ENCODE data around the gene IQSEC3.
"Not testable (repeated sequence)": the region's sequence is repeated elsewhere in the genome, so short reads cannot be mapped to it uniquely, and the experiment has no call there.

IQSEC3 gene

DNA sequence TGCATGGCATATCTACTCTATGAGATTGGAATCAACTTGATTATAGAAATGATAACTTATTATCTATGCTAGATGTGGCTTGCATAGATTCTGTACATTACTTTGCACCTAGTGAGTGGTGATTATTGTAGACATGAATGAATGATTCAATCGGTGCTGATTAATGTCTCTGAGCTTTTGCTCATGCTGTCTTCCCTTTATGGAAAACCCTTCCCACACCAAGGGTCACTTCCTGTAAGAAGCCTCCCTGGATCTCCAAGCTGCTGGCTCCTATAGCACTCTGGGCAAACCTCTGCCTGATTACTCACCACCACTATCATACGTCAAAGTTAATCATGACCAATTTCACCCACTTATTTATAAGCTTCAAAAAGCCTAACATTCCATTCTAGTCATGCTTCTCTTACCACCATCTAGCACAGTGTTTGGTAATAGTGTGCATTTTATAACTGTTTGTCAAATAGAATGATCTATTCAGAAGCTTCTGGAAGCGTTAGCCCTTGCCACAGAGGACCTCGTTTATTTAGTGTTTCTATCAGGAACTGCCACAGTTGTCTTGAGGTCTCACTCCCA, 990 bp upstream of the IQSEC3 start:
- H3K36me3 Mint-ChIP-seq (ENCODE audit: low read depth); H3K4me3 Mint-ChIP-seq; H3K27ac Mint-ChIP-seq; H3K9me3 Mint-ChIP-seq; H3K4me1 Mint-ChIP-seq (ENCODE audit: low read depth); H3K27me3 Mint-ChIP-seq (ENCODE audit: low read depth): not testable (repeated sequence)

DNA sequence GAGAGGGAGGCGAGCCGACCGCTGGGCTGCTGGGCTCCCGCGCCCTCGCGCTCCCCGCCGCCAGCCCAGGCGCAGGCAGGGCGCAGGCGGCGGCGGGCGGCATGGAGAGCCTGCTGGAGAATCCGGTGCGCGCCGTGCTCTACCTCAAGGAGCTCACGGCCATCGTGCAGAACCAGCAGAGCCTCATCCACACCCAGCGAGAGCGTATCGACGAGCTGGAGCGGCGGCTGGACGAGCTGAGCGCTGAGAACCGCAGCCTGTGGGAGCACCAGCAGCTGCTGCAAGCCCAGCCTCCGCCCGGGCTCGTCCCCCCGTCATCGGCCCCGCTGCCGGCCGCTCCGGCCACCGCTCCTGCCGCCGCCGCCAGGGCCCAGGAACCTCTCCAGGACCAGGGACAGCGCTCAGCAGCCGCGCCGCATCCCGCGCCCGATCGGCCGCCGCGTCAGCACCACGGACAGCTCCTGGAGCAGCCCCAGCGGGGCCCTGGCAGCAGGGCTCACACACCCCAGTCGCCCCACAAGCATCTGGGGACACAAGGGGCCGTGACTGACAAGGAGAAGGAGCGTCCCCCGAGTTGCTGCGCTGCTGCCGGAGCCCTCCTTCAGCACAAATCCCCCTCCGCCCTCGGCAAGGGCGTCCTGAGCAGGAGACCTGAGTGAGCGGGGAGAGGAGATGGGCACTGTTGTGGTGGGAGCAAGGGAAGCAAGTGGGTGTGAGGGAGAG, 376 bp downstream of the IQSEC3 start:
- H3K36me3 Mint-ChIP-seq (ENCODE audit: low read depth); H3K4me1 Mint-ChIP-seq (ENCODE audit: low read depth); H3K27ac Mint-ChIP-seq; H3K4me3 Mint-ChIP-seq; H3K9me3 Mint-ChIP-seq: not testable (repeated sequence)
- peaks cover 13% of the 10 kb centered on the region for H3K27me3 Mint-ChIP-seq (ENCODE audit: low read depth)

GRCh38 chr12:69677-70076, 3.1 kb downstream of the IQSEC3 start:
- H3K9me3 Mint-ChIP-seq; H3K4me3 Mint-ChIP-seq; H3K27ac Mint-ChIP-seq; H3K36me3 Mint-ChIP-seq (ENCODE audit: low read depth); H3K4me1 Mint-ChIP-seq (ENCODE audit: low read depth): not testable (repeated sequence)
- peaks cover 14% of the 10 kb centered on the region for H3K27me3 Mint-ChIP-seq (ENCODE audit: low read depth)

- not testable (repeated sequence) for H3K4me3 Mint-ChIP-seq; H3K27ac Mint-ChIP-seq; H3K9me3 Mint-ChIP-seq; H3K27me3 Mint-ChIP-seq (ENCODE audit: low read depth); H3K36me3 Mint-ChIP-seq (ENCODE audit: low read depth); H3K4me1 Mint-ChIP-seq (ENCODE audit: low read depth)
These were observed 4.0 kb downstream of the IQSEC3 start for GRCh38 chr12:70541-70940.

DNA sequence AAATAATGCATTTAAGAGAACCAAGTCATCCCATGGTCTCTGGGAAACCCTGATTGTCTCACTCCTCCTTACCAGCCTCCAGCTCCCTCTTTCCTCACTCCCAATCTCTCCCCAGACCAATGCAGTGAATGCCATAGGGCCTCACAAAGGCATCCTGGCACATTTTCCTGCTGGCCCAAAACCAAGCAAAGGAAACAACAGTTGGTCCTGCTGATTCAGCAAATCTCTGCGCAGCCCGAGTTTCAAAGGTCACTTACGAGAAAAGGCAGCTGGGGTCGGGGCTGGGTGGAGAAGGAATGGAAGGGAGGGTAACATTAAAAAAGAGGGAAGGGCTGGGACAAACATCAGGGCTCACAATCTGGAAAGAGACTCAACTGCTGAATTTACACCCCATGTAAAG, 5.5 kb downstream of the IQSEC3 start:
- H3K27me3 Mint-ChIP-seq (ENCODE audit: low read depth) = peaks cover 12% of the 10 kb centered on the region
- not testable (repeated sequence) for H3K36me3 Mint-ChIP-seq (ENCODE audit: low read depth); H3K9me3 Mint-ChIP-seq; H3K27ac Mint-ChIP-seq; H3K4me3 Mint-ChIP-seq; H3K4me1 Mint-ChIP-seq (ENCODE audit: low read depth)

- H3K4me3 Mint-ChIP-seq; H3K4me1 Mint-ChIP-seq (ENCODE audit: low read depth); H3K9me3 Mint-ChIP-seq; H3K27ac Mint-ChIP-seq; H3K36me3 Mint-ChIP-seq (ENCODE audit: low read depth): not testable (repeated sequence)
- peaks cover 25% of the 10 kb centered on the region for H3K27me3 Mint-ChIP-seq (ENCODE audit: low read depth)
These were observed 8.0 kb downstream of the IQSEC3 start for GRCh38 chr12:74420-75190.

- H3K27ac Mint-ChIP-seq; H3K4me1 Mint-ChIP-seq (ENCODE audit: low read depth); H3K9me3 Mint-ChIP-seq; H3K36me3 Mint-ChIP-seq (ENCODE audit: low read depth); H3K4me3 Mint-ChIP-seq: not testable (repeated sequence)
- H3K27me3 Mint-ChIP-seq (ENCODE audit: low read depth) = peaks cover 33% of the 10 kb centered on the region
These were observed 9.0 kb downstream of the IQSEC3 start for GRCh38 chr12:75541-75940.

DNA sequence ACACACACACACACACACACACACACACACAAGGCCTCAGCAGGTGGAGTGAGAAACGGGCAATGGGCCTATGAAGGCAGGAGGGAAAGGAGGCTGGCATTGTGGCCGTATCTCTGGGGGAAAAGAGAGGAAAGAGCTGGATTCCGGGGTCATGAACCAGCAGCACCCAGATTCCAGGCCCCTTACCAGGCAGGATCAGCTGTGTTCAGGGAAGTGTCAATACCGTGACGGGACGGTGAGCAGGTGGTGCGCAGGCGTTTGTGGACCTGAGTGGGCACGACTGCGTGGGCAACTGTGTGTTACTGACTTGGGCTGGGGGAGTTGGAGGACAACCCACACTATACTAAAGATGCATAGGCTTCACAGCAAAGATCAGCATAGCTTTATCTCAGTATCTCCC, 9.5 kb downstream of the IQSEC3 start:
- H3K9me3 Mint-ChIP-seq; H3K27ac Mint-ChIP-seq; H3K4me3 Mint-ChIP-seq; H3K4me1 Mint-ChIP-seq (ENCODE audit: low read depth); H3K36me3 Mint-ChIP-seq (ENCODE audit: low read depth): not testable (repeated sequence)
- peaks cover 34% of the 10 kb centered on the region for H3K27me3 Mint-ChIP-seq (ENCODE audit: low read depth)

DNA sequence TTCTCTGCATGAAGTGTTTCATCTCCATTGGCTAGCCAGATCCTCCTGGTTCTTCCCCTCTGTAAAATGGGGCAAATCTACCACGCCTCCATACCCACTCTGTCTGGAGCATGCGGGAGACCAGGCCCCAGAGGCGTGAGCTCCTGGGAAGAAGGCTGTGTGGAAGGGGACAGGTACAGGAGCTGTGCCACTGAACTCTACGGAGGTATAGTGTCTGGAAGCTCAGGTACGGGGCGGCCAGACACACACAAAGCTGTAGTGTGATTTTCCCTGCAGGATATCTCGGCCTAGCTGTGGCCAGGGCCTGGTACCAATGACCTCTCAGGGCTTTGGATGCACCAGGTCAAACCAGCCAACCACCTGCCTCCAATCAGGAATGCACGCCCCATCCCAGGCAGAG, 10.0 kb downstream of the IQSEC3 start:
- not testable (repeated sequence) for H3K27ac Mint-ChIP-seq; H3K9me3 Mint-ChIP-seq; H3K36me3 Mint-ChIP-seq (ENCODE audit: low read depth); H3K4me3 Mint-ChIP-seq; H3K4me1 Mint-ChIP-seq (ENCODE audit: low read depth)
- peaks cover 38% of the 10 kb centered on the region for H3K27me3 Mint-ChIP-seq (ENCODE audit: low read depth)

GRCh38 chr12:77101-77719, 10.6 kb downstream of the IQSEC3 start:
- H3K36me3 Mint-ChIP-seq (ENCODE audit: low read depth); H3K9me3 Mint-ChIP-seq; H3K4me3 Mint-ChIP-seq; H3K27ac Mint-ChIP-seq; H3K4me1 Mint-ChIP-seq (ENCODE audit: low read depth): not testable (repeated sequence)
- H3K27me3 Mint-ChIP-seq (ENCODE audit: low read depth) = peaks cover 37% of the 10 kb centered on the region

- H3K4me1 Mint-ChIP-seq (ENCODE audit: low read depth) = not testable (repeated sequence)
- H3K27me3 Mint-ChIP-seq (ENCODE audit: low read depth) = peaks cover 37% of the 10 kb centered on the region
These were observed 11.3 kb downstream of the IQSEC3 start for GRCh38 chr12:77769-78383.

GRCh38 chr12:78981-79380, 12.4 kb downstream of the IQSEC3 start:
- Mint-ChIP-seq H3K27ac (no peak overlapping the region), H3K27me3 (ENCODE audit: low read depth) (peaks cover 37% of the 10 kb centered on the region)

More at GRCh38 chr12:77769-78383, 11.3 kb downstream of the IQSEC3 start:
- not testable (repeated sequence) for H3K27ac Mint-ChIP-seq; H3K9me3 Mint-ChIP-seq; H3K36me3 Mint-ChIP-seq (ENCODE audit: low read depth); H3K4me3 Mint-ChIP-seq

DNA sequence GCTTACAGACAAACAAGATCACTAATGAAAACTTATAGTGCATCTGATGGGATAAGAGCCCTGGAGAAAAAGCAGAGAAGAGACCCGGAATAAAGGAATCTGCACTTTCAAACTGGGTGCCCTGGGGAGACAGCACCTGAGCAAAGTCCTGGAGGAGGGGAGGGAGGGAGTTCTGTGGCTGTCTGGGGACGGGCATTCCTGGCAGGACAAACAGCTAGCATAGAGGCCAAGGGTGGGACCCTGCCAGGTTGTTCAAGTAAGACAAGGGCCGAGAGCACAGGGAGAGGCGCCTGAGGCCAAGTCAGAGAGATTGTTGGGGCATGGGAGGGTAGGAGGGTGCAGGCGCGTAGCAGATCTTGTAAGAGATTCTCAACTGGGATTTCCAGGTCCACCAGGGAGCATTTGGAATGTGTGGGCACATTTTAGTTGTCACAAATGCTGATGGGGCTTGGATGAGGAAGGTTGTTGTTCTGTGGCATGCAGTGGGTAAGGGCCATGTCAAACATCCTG, 14.2 kb downstream of the IQSEC3 start:
- H3K27me3 Mint-ChIP-seq (ENCODE audit: low read depth) = peaks cover 37% of the 10 kb centered on the region
- H3K4me1 Mint-ChIP-seq (ENCODE audit: low read depth) = no peaks in the 10 kb centered on the region
- no peaks in the 10 kb centered on the region for H3K36me3 Mint-ChIP-seq (ENCODE audit: low read depth)
- H3K4me3 Mint-ChIP-seq = no peak overlapping the region
- no peaks in the 10 kb centered on the region for H3K9me3 Mint-ChIP-seq
- H3K27ac Mint-ChIP-seq = no peak overlapping the region

More at GRCh38 chr12:78981-79380, 12.4 kb downstream of the IQSEC3 start:
- Mint-ChIP-seq H3K36me3 (ENCODE audit: low read depth) (no peaks in the 10 kb centered on the region), H3K9me3 (no peaks in the 10 kb centered on the region), H3K4me3 (no peak overlapping the region), H3K4me1 (ENCODE audit: low read depth) (no peaks in the 10 kb centered on the region)

DNA sequence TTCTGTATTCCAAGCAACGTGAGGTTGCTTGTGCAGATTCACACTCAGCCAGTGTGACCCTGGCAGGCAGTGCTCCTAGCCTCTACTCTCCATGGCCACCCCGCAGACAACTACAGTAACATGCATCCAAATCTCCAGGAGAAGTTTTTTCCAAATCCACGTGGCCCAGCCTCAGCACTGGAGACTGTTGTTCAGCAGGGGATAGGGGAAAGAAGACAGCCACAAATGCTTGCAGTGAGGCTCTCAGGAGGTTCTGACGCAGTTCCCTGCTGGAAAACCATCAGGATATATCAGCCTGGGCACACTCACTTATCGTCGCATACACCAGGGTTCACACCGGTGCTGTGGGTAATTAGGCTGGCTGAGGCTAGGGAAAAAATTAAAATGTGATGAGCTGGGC, 16.2 kb downstream of the IQSEC3 start:
- H3K4me3 Mint-ChIP-seq = no peak overlapping the region
- H3K4me1 Mint-ChIP-seq (ENCODE audit: low read depth) = no peaks in the 10 kb centered on the region
- H3K27ac Mint-ChIP-seq = no peak overlapping the region
- no peaks in the 10 kb centered on the region for H3K36me3 Mint-ChIP-seq (ENCODE audit: low read depth)
- no peaks in the 10 kb centered on the region for H3K9me3 Mint-ChIP-seq
- peaks cover 33% of the 10 kb centered on the region for H3K27me3 Mint-ChIP-seq (ENCODE audit: low read depth)
